GM12865 (cell line): ENCODE data around the gene TENM4.

Source experiments
- DNase-seq: peaks from one replicate; pipeline ENCODE4 v3.0.0; 2010; ENCODE audit warnings: low read depth
- H3K4me3 ChIP-seq: 2 replicates; pipeline ENCODE4 v1.5.1; 2011; ENCODE audit warnings: mild to moderate bottlenecking, low read depth, low read length, control low read depth
- TF ChIP-seq, protein P1 (sequence below): IDR thresholded peaks from 2 replicates; pipeline ENCODE4 v1.5.1; 2011; ENCODE audit warnings: low read length, control low read depth, low read depth, inconsistent platforms; ENCODE audit not compliant: insufficient read depth; ENCODE audit errors: missing control alignments

The TENM4 gene

DNA sequence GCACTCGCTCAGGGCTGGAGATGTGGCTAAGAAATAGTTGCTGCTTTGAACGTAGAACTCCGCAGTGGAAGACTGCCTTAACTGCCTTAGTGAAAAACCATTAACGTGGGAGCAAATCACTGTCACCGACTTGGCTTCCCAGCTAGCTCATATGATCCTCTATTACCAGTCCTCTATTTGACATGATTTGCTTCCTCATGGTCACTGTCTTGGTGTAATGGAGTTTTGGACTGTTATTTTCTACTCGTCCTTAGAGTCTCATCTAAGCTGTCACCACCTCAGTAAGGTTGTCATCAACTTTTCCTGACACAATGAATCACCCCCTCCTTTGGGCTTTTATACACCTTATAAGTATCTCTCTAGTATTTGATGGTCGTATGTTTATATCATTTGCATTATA is 699.1 kb downstream of the TENM4 start:
- TF ChIP-seq, protein P1, sequence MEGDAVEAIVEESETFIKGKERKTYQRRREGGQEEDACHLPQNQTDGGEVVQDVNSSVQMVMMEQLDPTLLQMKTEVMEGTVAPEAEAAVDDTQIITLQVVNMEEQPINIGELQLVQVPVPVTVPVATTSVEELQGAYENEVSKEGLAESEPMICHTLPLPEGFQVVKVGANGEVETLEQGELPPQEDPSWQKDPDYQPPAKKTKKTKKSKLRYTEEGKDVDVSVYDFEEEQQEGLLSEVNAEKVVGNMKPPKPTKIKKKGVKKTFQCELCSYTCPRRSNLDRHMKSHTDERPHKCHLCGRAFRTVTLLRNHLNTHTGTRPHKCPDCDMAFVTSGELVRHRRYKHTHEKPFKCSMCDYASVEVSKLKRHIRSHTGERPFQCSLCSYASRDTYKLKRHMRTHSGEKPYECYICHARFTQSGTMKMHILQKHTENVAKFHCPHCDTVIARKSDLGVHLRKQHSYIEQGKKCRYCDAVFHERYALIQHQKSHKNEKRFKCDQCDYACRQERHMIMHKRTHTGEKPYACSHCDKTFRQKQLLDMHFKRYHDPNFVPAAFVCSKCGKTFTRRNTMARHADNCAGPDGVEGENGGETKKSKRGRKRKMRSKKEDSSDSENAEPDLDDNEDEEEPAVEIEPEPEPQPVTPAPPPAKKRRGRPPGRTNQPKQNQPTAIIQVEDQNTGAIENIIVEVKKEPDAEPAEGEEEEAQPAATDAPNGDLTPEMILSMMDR = no peak
- H3K4me3 ChIP-seq = no peak overlapping the region

DNA sequence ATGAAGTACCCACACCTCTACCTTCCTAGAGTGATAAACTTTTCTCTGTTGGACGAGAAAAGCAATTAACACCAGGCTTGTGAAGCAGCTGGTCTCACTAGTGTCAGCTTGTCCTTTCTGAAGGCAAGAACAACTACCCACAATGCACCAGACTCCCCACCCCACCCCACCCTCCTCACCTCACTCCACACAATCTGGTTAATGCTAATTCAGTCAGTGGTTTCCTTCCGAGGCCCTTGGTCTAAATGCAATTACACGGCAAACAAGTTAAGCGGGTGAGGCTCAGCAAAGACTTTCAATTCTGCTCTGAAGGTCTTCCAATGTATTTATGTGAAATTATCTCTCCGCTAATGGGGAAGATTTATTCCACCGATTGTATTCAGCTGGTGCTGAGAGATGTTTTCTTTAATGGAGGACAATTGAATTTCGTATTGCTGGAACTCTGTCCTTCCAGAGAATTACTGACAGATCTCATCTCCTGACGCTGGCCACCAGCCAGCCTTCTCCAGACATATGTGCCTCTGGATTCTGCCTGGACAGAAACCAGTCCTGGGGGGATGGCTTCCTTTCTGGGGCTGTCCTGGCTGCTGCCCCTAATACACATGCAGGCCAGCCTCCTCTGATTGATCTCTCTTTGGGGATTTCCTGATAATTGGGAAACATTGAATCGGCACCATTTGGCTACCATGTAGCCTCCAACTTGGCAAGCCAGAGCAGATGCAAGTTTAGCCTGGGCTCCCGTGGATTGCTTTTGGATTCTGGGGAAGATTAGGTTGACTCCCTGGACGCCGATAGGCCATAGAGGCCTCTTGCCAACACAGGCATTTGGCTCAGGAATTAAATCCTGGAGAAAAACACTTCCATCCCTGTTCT is 700.4 kb downstream of the TENM4 start:
- H3K4me3 ChIP-seq = no peak overlapping the region
- DNase-seq = no peak
- TF ChIP-seq, protein P1 = no peak

More for the DNA sequence above, 699.1 kb downstream of the TENM4 start:
- no peak for DNase-seq

DNA sequence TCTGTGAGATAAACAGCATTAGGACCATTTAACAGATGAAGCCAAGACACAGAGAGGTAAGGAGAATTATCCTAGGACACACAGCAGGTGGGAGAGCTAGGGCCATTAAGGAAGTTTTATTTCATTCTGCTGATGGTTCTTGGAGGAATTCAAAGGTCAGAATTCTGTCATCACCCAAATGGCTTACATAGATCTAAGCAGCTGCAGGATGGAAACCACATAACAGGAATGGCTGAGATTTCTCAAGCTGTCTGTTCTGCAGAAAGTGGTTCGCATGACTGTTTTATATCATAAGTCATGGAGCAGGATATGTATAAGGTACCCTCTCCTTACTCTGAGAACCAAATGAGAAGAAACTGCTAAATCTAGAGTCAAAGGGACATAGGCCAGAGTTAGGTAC is 702.9 kb downstream of the TENM4 start:
- TF ChIP-seq, protein P1 = no peak
- no peak for DNase-seq
- H3K4me3 ChIP-seq = no peak overlapping the region

DNA sequence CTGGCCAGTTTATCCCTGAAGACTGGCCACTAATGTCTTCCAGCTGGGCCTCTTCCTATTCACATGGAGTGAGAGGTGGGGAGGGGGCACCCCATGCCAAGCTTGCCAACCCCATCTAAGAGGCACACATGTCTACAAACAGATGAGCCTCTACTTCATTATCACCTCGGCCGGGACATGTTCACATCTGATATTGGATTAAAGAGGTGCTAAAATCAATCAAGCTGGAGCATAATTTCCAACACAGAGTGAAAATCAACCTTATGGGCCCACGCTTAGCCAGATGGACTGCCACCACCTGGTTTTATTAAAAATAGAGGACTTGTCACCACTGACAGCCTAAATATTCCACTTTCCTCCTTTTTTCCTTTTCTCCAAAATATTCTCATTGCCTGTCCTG is 703.5 kb downstream of the TENM4 start:
- TF ChIP-seq, protein P1 = no peak
- no peak for DNase-seq
- no peak overlapping the region for H3K4me3 ChIP-seq

DNA sequence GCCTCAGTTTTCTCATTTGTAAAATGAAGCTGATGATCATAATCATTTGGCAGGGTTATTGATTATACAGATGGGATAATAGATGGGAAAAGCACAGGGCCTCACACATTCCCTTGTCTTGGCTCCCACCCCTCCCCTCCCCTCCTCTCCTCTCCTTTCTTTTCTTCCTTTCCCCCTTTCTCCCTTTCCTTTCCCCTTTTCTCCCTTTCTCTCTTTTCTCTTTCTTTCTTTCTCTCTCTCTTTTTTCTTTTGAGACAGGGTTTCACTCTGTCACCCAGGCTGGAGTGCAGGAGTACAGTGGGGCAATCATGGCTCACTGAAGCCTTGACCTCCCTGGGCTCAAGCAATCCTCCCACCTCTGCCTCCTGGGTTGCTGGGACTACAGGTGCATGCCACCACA is 705.1 kb downstream of the TENM4 start:
- no peak overlapping the region for H3K4me3 ChIP-seq
- TF ChIP-seq, protein P1 = no peak
- DNase-seq = no peak

DNA sequence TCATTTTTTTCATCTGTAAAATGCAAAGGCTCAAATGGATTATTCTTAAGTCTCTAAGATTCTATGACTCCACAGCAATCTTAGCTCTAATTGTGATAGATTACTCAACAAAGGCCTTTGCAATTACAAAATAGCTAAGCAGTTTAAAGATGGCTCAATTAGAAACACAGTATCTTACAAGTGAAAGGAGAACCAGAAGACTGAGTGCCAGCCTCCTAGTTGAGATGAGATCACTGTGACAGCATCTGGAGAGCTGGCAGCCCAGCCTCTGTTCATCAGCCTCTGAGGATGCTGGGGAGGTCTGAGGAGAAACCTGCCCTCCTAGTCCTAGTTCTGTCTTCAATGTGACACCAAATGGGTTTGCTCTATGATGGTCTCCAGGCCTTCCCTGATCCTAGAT is 707.8 kb downstream of the TENM4 start:
- H3K4me3 ChIP-seq = no peak overlapping the region
- TF ChIP-seq, protein P1 = no peak
- DNase-seq = no peak

DNA sequence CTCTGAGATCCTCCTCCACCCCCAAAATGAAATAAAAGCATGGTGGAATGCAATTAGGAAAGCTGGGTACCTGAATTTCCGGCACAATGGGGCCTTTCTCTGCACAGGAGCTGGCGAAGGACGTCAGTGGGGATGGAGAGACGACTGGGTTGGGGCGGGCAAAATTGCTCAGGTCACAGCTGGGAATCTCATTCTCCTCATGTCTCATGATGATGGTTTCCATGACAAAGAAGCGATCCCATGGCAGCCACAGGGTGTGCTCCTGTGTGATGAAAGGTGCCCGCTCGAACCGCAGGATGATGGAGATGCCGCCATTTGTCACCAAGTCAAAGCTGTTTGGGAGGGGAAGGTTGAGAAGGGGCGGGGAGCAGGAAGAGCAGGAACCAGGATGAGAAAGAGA is 708.6 kb downstream of the TENM4 start:
- no peak overlapping the region for H3K4me3 ChIP-seq
- TF ChIP-seq, protein P1 = no peak
- DNase-seq = no peak
